ENCODE measurements around the gene MFAP4.

The MFAP4 gene

GRCh38 chr17:19346351-19347255, 40.4 kb downstream of the MFAP4 start:
- DNase-seq, result peak; percentile 59

- no peak for DNase-seq
These were observed 41.3 kb downstream of the MFAP4 start for GRCh38 chr17:19345486-19346350.

- DNase-seq, result no peak
These were observed 41.9 kb downstream of the MFAP4 start for GRCh38 chr17:19345067-19345460.

- DNase-seq, result no peak
These were observed 42.5 kb downstream of the MFAP4 start for GRCh38 chr17:19344311-19345066.

GRCh38 chr17:19343671-19344151, 43.3 kb downstream of the MFAP4 start:
- DNase-seq, result no peak

GRCh38 chr17:19343256-19343630, 43.7 kb downstream of the MFAP4 start:
- peak; percentile 53 for DNase-seq

- peak; percentile 25 for DNase-seq
These were observed 44.3 kb downstream of the MFAP4 start for GRCh38 chr17:19342611-19343255.

GRCh38 chr17:19341641-19342610, 45.1 kb downstream of the MFAP4 start:
- DNase-seq, result peak; percentile 73

GRCh38 chr17:19341211-19341631, 45.8 kb downstream of the MFAP4 start:
- no peak for DNase-seq

- no peak for DNase-seq
These were observed 47.6 kb downstream of the MFAP4 start for GRCh38 chr17:19339341-19339815.

GRCh38 chr17:19338031-19338990, 48.7 kb downstream of the MFAP4 start:
- peak; percentile 87 for DNase-seq

- no peak for DNase-seq
These were observed 49.3 kb downstream of the MFAP4 start for GRCh38 chr17:19337712-19338023.

- no peak for DNase-seq
These were observed 49.9 kb downstream of the MFAP4 start for GRCh38 chr17:19336938-19337711.

- no peak for DNase-seq
These were observed 50.9 kb downstream of the MFAP4 start for GRCh38 chr17:19335951-19336631.

GRCh38 chr17:19334331-19334730, 52.7 kb downstream of the MFAP4 start:
- no peak for DNase-seq

GRCh38 chr17:19333736-19334290, 53.2 kb downstream of the MFAP4 start:
- no peak for DNase-seq
